BLaER1 treated with 17β-estradiol and CSF1 and Interleukin-3, amounts not matched to agents 10 nM and 100 nM (cell line): ENCODE results near the gene ASB3.
A peak's percentile ranks its signal among the peaks of the same experiment; 100 is the strongest.

ENCODE experiments used
- H3K27ac ChIP-seq, 11 experiments: shearing (Covaris generic); formaldehyde crosslinking; 2 replicates each; pipeline ENCODE4 v1.8.1; 2022
- H3K27me3 ChIP-seq, 11 experiments: shearing (Covaris generic); formaldehyde crosslinking; 2 replicates each; pipeline ENCODE4 v1.8.1; 2022
- H3K36me3 ChIP-seq, 11 experiments: shearing (Covaris generic); formaldehyde crosslinking; 2 replicates each; pipeline ENCODE4 v1.8.1; 2022
- H3K4me1 ChIP-seq, 10 experiments: shearing (Covaris generic); formaldehyde crosslinking; 2 replicates each; pipeline ENCODE4 v1.8.1; 2022
- H3K4me2 ChIP-seq, 11 experiments: shearing (Covaris generic); formaldehyde crosslinking; 2 replicates each; pipeline ENCODE4 v1.8.1; 2022
- H3K4me3 ChIP-seq, 10 experiments: shearing (Covaris generic); formaldehyde crosslinking; 2 replicates each; pipeline ENCODE4 v1.8.1; 2022
- H3K9ac ChIP-seq, 11 experiments: shearing (Covaris generic); formaldehyde crosslinking; 2 replicates each; pipeline ENCODE4 v1.8.1; 2022
- H3K9me3 ChIP-seq, 11 experiments: shearing (Covaris generic); formaldehyde crosslinking; replicated peaks in 1 of 11; 2 replicates each; pipeline ENCODE4 v1.8.1; 2022
- H4K20me1 ChIP-seq, 11 experiments: shearing (Covaris generic); formaldehyde crosslinking; 2 replicates each; pipeline ENCODE4 v1.8.1; 2022
- Cebpa-rat ChIP-seq, 11 experiments: shearing (Covaris generic); IDR thresholded peaks; 2 replicates each; pipeline ENCODE4 v1.8.1; 2022

ASB3 gene

GRCh38 chr2:53821810-53822209 is 35.1 kb upstream of the ASB3 start:
- H3K9ac ChIP-seq = no peak overlapping the region
- H3K4me2 ChIP-seq = peak overlapping the region in 2 of 11 experiments; percentile 19 to 21; a peak in 1 of 22 replicates
- TF ChIP-seq Cebpa-rat (IDR thresholded peaks at IDR 0.05) = no peak
- H3K4me3 ChIP-seq = no peak overlapping the region
- no peaks in the 10 kb centered on the region for H3K27me3 ChIP-seq
- H3K27ac ChIP-seq = no peak overlapping the region
- H4K20me1 ChIP-seq = no peaks in the 10 kb centered on the region
- H3K9me3 ChIP-seq = no peaks in the 10 kb centered on the region
- H3K4me1 ChIP-seq = peaks cover 0 to 6% (median 0%) of the 10 kb centered on the region in 10 experiments; a peak in 3 of 20 replicates
- peaks cover 25 to 50% (median 32%) of the 10 kb centered on the region in 11 experiments for H3K36me3 ChIP-seq

GRCh38 chr2:53820711-53821110 is 34.0 kb upstream of the ASB3 start:
- no peak overlapping the region for H3K27ac ChIP-seq
- peaks cover 0 to 6% (median 0%) of the 10 kb centered on the region in 10 experiments; a peak in 3 of 20 replicates for H3K4me1 ChIP-seq
- H3K36me3 ChIP-seq = peaks cover 34 to 61% (median 43%) of the 10 kb centered on the region in 11 experiments
- no peaks in the 10 kb centered on the region for H4K20me1 ChIP-seq
- H3K4me3 ChIP-seq = no peak overlapping the region
- no peaks in the 10 kb centered on the region for H3K27me3 ChIP-seq
- no peak for TF ChIP-seq Cebpa-rat (IDR thresholded peaks at IDR 0.05)
- no peak overlapping the region for H3K9ac ChIP-seq
- H3K9me3 ChIP-seq = no peaks in the 10 kb centered on the region
- no peak overlapping the region for H3K4me2 ChIP-seq

- Histone ChIP-seq H3K4me1 (peaks cover 0 to 6% (median 0%) of the 10 kb centered on the region in 10 experiments; a peak in 3 of 20 replicates), H4K20me1 (no peaks in the 10 kb centered on the region), H3K27me3 (no peaks in the 10 kb centered on the region), H3K36me3 (peaks cover 40 to 68% (median 50%) of the 10 kb centered on the region in 11 experiments), H3K27ac (no peak overlapping the region), H3K4me2 (no peak overlapping the region), H3K9me3 (no peaks in the 10 kb centered on the region), H3K9ac (no peak overlapping the region), H3K4me3 (no peak overlapping the region)
- no peak for TF ChIP-seq Cebpa-rat (IDR thresholded peaks at IDR 0.05)
Measured at GRCh38 chr2:53820048-53820447, 33.3 kb upstream of the ASB3 start.

- H3K27me3 ChIP-seq = no peaks in the 10 kb centered on the region
- H3K4me3 ChIP-seq = no peak overlapping the region
- H3K36me3 ChIP-seq = peaks cover 44 to 72% (median 54%) of the 10 kb centered on the region in 11 experiments
- no peak overlapping the region for H3K27ac ChIP-seq
- no peaks in the 10 kb centered on the region for H4K20me1 ChIP-seq
- TF ChIP-seq Cebpa-rat (IDR thresholded peaks at IDR 0.05) = no peak
- H3K4me2 ChIP-seq = no peak overlapping the region
- H3K4me1 ChIP-seq = peaks cover 0 to 6% (median 0%) of the 10 kb centered on the region in 10 experiments; a peak in 3 of 20 replicates
- H3K9me3 ChIP-seq = no peaks in the 10 kb centered on the region
- no peak overlapping the region for H3K9ac ChIP-seq
Measured at GRCh38 chr2:53819634-53820033, 32.9 kb upstream of the ASB3 start.

GRCh38 chr2:53818854-53819435 is 32.2 kb upstream of the ASB3 start:
- Histone ChIP-seq H3K27me3 (no peaks in the 10 kb centered on the region), H3K4me1 (peaks cover 0 to 6% (median 0%) of the 10 kb centered on the region in 10 experiments; a peak in 3 of 20 replicates), H3K4me3 (no peak overlapping the region), H3K4me2 (no peak overlapping the region), H4K20me1 (no peaks in the 10 kb centered on the region), H3K27ac (no peak overlapping the region), H3K9ac (no peak overlapping the region), H3K36me3 (peaks cover 48 to 75% (median 61%) of the 10 kb centered on the region in 11 experiments), H3K9me3 (no peaks in the 10 kb centered on the region)
- TF ChIP-seq Cebpa-rat (IDR thresholded peaks at IDR 0.05) = no peak

- Histone ChIP-seq H3K9me3 (no peaks in the 10 kb centered on the region), H3K27ac (no peak overlapping the region), H3K9ac (no peak overlapping the region), H3K36me3 (peaks cover 85 to 100% (median 97%) of the 10 kb centered on the region in 11 experiments), H3K4me1 (no peaks in the 10 kb centered on the region), H3K27me3 (no peaks in the 10 kb centered on the region), H3K4me2 (no peak overlapping the region), H3K4me3 (no peak overlapping the region), H4K20me1 (no peaks in the 10 kb centered on the region)
- TF ChIP-seq Cebpa-rat (IDR thresholded peaks at IDR 0.05) = no peak
Measured at GRCh38 chr2:53813151-53813550, 26.4 kb upstream of the ASB3 start.

- H3K9ac ChIP-seq = no peak overlapping the region
- no peaks in the 10 kb centered on the region for H3K27me3 ChIP-seq
- H3K4me3 ChIP-seq = no peak overlapping the region
- H3K4me1 ChIP-seq = no peaks in the 10 kb centered on the region
- no peaks in the 10 kb centered on the region for H3K9me3 ChIP-seq
- H3K36me3 ChIP-seq = peaks cover 93 to 100% (median 97%) of the 10 kb centered on the region in 11 experiments
- no peak for TF ChIP-seq Cebpa-rat (IDR thresholded peaks at IDR 0.05)
- no peaks in the 10 kb centered on the region for H4K20me1 ChIP-seq
- H3K27ac ChIP-seq = no peak overlapping the region
- no peak overlapping the region for H3K4me2 ChIP-seq
Measured at GRCh38 chr2:53811601-53812000, 24.8 kb upstream of the ASB3 start.

- Histone ChIP-seq H3K9ac (no peak overlapping the region), H3K4me2 (peak overlapping the region in 1 of 11 experiments; percentile 39; a peak in 3 of 22 replicates), H3K27ac (no peak overlapping the region), H3K9me3 (no peaks in the 10 kb centered on the region), H3K4me1 (peaks cover 0 to 16% (median 0%) of the 10 kb centered on the region in 10 experiments; a peak in 7 of 20 replicates), H3K4me3 (no peak overlapping the region), H3K27me3 (no peaks in the 10 kb centered on the region), H4K20me1 (no peaks in the 10 kb centered on the region; a peak in 1 of 22 replicates), H3K36me3 (peaks cover 83 to 100% (median 95%) of the 10 kb centered on the region in 11 experiments)
- TF ChIP-seq Cebpa-rat (IDR thresholded peaks at IDR 0.05) = no peak
Measured at GRCh38 chr2:53802617-53803151, 15.9 kb upstream of the ASB3 start.

- Histone ChIP-seq H3K9me3 (no peaks in the 10 kb centered on the region), H3K27me3 (no peaks in the 10 kb centered on the region), H3K36me3 (peaks cover 82 to 100% (median 95%) of the 10 kb centered on the region in 11 experiments), H3K27ac (no peak overlapping the region), H3K4me2 (no peak overlapping the region), H4K20me1 (no peaks in the 10 kb centered on the region; a peak in 1 of 22 replicates), H3K4me1 (peaks cover 0 to 16% (median 0%) of the 10 kb centered on the region in 10 experiments; a peak in 7 of 20 replicates), H3K4me3 (no peak overlapping the region), H3K9ac (no peak overlapping the region)
- TF ChIP-seq Cebpa-rat (IDR thresholded peaks at IDR 0.05) = no peak
Measured at GRCh38 chr2:53801547-53801946, 14.8 kb upstream of the ASB3 start.
